ENCODE results near the gene TMEM91.
"Not testable (repeated sequence)": the region's sequence is repeated elsewhere in the genome, so short reads cannot be mapped to it uniquely, and the experiment has no call there.

The TMEM91 gene

DNA sequence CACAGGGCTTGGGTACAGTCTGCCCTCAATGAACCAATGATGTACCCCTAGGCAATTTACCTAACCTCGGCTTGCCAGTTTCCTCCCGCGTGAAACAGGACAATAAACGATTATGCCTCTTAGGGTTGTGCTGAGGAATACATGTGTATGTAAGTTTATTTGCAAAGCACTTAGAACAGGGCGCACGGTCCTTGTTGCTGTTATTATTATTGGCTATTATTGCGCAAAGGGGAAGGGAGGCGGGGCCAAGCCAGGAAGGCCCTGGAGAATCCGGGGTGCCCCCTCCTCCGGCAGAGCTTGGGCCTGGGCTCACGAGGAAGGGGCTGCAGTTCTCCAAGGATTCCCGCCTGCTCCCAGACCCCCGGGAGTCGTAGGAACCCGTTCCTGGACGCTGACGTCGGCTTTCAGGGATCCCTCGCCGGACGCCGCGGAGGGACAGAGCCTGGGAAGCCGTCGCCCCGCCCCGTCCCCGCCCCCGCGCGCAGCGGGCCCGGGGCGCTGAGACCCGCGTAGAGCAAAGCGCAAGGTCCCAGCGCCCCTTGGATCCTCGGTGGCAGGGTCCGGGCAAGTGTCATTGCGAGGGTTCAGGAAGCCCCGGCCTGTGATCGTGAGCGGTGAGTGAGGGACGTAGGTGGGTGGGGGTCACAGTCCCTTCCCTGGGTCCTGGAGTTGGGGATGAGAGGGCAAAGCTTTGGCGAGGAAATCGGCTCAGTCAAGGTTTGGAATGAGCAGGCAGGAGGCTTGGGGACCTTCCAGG lies at the start of gene TMEM91:
Gene TMEM91, plus strand, starts transcription at position 293 of the 757 bp plus-strand sequence. CDS start 1,777 bp downstream, outside the sequence.
- DNase-seq (ENCODE audit: low read depth): no peak

DNA sequence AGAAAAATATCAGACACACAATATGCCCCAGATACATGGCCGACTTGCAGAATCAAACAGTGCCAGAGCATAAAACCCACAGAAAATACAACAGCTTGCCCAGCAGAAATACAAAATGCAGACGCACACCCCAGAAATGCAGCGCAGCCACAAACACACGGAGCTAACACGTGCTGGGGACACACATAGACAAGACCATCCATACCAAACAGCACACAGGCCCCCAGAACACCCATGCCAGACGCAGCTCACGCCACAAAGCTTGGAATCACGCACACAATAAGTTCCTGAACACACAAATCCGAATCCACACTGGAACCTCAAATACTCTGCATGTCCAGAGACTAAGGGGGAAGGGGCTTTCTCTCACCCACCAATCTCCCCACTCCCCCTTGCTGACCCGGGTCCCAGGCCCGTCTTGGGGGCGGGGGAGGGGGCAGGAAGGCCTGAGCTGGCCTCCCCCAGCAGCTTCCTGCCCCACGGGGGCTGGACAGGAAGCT lies 49.2 kb upstream of the TMEM91 start:
- no peak for DNase-seq (ENCODE audit: low read depth)

DNA sequence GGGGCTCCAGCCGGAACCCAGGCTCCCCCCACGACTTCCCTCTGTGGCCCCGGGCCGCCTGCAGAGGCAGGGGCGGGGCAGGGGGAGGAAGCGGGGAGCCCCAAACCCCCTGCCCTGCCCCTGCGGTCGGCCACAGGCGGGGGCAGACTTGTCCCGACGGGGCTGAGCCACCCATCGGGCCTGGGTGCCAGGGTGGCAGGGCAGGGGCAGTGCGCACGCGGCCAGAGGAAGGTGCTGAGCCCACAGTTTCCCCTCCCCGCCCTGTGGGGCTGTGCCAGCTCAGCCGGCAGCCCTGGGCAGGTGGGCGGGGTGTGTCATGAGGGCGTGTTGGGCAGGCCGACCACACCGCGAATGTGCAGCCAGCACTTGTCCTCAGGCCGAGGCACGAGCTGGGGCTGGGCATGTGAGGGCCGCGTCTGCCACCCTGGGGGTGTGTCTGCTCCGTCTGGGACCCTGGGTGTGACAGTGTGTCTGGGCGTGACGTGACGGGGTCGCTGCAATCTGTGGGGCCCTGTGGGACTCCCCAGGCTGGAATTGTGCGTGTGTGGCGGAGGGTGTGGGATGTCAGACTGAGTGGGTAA lies 48.7 kb upstream of the TMEM91 start:
- DNase-seq (ENCODE audit: low read depth): no peak

DNA sequence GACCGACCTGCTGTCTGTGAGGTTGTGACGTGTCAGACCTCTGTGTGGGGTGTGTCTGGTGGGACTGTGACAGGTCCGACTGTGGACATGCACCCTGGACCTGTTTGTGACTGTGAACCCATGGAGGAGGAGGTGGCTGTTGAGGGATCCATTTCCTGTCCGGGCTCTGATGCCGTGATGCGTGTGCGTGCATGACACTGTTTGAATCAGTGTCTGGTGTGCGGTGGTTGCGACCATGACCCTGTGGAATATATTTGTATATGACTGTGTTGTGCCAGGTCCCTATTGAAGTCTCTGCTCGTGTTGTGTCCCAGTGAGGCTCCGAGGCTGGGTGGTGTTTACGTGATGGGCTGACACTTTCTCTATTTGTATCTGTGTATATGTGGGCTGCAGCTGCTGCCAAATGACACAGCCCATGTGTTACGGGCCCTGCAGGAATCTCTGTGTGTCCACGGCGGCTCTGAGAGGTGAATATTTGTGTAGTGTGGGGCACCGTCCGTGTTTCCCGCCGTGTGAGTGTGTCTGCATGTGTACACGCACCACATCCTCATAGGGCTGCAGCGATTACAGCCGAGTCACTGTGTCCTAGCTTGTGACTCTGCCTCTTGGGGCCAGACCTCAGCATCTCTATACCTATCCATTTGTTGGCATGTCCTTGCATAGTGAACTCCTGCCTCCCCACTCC lies 48.0 kb upstream of the TMEM91 start:
- DNase-seq (ENCODE audit: low read depth): no peak

DNA sequence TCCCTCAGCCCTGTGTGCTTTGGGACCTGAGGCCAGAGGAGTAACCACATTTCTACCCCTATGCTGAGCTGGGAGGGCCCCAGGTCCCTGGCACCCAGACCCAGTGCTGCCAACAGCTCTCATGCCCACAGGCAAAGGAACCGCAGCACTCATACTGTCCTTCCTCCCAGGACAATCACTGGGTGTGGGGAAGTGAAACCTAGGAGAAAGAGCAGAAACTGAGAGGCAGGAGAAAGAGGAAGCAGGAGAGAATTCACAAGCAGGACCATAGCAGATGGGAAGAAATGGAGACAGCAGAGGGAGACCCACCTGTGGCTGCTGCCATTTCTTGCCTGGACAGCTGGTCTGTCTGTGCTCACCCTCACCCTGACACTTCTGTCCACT lies 47.5 kb upstream of the TMEM91 start:
- no peak for DNase-seq (ENCODE audit: low read depth)

DNA sequence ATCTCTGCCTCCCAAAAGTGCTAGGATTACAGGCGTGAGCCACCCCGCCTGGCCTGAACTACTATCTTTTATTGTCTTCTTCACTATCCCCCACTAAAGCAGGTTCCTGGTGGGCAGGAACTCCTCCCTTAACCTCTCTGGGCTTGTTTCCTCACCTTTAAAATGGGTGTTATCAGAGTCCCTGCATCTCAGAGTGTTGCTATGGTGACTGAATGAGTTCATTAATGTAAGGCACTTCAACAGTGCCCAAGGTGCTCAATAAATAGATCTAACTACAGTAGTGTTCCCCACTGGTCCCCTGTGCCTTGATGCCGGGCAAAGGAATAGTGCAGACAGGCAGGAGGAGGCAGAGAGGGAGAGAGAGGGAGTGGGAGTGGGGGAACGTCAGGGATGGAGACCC lies 45.9 kb upstream of the TMEM91 start:
- no peak for DNase-seq (ENCODE audit: low read depth)

DNA sequence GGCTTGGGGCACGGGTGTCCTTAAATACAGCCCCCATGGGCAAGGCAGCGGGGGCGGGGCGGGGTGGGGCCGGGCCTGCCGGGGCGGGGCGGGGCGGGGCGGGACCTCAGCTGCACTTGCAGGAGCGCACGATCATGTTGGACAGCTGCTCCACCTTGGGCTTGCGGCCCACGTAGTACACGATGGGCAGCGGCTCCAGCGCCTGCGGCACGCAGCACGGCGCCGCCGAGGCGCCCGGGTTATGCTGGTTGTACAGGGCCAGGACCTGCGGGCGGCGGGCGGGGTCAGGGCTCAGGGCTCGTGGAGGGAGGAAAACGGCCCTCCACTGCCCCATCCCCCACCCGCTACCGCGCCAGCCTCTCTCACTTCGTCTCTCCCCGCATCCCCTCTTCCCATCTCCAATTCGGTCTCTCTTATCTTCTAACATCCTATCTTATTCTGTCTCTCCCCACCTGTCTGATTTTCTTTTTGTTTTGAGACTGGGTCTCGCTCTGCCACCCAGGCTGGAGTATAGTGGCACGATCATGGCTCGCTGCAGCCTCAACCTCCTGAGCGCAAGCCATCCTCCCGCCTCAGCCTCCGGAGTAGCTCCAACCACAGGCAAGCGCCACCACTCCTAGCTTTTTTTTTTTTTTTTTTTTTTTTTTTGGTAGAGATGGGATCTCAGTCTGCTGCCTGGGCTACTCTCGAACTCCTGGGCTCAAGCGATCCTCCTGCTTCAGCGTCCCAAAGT lies 45.2 kb upstream of the TMEM91 start:
- DNase-seq (ENCODE audit: low read depth): no peak

DNA sequence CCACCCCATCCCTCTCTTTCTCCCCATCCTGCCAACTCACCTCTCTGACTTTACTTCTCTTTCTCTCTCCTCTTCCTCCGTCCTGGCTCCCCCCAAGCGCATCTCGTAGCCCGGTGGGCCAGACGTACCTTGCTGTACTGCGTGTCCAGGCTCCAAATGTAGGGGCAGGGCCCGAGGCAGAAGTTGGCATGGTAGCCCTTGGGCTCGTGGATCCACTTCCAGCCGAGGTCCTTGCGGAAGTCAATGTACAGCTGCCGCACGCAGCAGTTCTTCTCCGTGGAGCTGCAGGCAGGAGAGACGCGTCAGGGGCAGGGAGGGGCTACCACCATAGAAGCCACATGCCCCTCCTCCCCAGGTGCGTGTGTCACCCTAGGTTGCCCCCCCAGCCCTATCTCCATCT lies 44.3 kb upstream of the TMEM91 start:
- no peak for DNase-seq (ENCODE audit: low read depth)

DNA sequence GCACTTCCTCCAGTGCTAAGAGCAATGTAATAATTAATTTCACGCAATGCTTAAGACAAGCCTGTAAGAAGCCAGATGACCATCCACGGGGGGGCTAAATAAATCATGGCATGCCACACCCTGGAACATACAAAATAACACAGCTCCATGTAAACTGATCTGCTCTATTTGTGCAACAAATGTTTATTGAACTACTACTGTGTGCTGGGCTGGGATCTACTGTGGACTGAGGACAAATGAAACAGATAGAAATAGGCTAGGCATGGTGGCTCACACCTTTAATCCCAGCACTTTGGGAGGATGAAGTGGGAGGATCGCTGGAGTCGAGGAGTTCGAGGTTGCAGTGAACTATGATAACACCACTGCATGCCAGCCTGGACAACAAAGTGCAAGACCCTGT lies 43.9 kb upstream of the TMEM91 start:
- no peak for DNase-seq (ENCODE audit: low read depth)

DNA sequence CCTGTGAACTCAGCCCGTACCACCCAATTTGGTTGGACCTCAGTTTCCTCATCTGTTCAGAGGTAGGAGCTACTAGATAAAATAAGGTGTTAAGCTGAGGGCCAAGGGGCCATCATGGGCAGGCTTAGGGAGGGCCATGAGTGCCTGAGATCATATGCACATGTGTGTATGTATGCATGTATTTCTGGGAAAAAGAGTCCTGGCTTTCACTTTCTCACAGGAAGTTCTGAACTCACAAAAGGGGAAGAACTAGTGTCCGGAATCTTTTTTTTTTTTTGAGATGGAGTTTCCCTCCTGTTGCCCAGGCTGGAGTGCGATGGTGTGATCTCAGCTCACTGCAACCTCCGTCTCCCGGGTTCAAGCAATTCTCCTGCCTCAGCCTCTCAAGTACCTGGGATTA lies 41.5 kb upstream of the TMEM91 start:
- no peak for DNase-seq (ENCODE audit: low read depth)

DNA sequence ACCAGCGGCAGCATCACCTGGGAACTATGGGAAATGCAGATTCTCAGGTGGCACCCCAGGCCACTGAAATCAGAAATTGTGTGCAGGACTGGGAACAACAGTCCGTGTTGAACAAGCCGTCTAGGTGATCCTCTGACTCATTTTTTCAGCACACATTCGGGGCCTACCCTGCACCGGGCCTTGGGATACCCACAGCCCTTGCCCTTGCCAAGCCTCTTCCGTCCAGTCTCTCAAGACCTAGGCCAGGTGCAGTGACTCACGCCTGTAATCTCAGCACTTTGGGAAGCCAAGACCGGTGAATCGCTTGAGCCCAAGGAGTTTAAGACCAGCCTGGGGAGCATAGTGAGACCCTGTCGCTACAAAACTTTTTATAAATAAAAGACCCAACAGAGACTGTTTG lies 40.9 kb upstream of the TMEM91 start:
- DNase-seq (ENCODE audit: low read depth): no peak

DNA sequence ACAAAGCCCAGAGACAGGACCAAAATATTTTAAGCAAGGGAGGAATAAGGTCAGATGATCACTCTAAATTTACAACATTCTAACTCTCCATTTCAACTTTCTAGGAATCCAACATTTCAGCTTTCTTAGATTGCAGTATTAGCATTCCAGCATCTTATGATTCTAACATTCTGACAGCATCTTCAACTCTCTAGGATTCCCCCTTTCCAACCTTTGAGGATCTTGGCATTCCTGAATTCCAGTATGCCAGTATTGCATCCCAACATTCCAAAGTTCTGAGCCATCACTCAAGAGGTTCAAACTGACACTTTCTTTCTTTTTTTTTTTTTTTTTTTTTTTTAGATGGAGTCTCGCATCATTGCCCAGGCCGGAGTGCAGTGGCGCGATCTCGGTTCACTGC lies 36.4 kb upstream of the TMEM91 start:
- no peak for DNase-seq (ENCODE audit: low read depth)

DNA sequence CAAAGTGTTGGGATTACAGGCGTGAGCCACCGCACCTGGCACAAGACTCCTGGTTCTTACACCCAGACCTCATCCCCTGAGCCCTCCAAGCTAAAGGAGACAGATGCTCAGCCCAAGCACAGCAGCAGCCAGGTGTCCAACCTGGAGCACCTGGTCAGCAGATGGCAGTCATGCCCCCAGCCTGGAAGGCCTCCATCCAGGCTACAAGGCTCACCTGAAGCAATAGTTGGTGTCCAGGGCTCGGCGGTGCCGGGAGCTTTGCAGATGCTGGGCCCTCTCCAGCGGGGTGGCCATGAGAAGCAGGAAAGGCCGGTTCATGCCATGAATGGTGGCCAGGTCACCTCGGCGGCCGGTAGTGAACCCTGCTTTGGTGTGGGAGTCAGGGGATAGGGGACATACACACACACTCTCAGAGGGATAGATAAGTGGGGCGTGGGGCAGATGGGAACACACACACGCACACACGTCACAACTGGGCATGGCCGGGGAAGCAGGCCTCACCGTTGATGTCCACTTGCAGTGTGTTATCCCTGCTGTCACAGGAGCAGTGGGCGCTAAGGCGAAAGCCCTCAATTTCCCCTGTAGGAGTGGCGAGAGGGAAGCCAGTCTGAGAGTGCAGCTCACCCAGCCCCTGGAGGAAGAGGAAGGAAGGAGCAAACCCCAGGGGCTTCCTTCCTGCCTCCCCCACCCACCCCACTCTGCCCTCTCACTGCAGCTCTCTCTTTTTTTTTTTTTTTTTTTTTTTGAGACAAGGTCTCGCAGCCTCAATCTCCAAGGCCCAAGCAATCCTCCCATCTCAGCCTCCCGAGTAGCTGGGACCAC lies 34.5 kb upstream of the TMEM91 start:
- DNase-seq (ENCODE audit: low read depth): no peak

DNA sequence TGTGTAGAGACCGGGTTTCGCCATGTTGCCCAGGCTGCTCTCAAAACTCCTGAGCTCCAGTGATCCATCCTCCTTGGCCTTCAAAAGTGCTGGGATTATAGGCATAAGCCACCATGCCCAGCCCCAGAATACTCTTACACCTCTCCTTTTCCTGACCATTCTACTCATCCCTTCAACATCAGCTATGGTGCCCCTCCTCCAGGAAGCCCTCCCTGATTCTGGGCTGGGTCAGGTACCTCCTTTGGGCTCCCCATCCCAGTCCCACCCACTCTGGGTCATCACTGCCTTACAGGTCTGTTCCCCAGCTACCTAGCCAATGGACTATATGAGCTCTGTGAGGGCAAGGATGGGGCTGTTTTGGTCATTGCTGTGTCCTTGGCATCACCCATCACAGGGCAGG lies 32.2 kb upstream of the TMEM91 start:
- DNase-seq (ENCODE audit: low read depth): no peak

DNA sequence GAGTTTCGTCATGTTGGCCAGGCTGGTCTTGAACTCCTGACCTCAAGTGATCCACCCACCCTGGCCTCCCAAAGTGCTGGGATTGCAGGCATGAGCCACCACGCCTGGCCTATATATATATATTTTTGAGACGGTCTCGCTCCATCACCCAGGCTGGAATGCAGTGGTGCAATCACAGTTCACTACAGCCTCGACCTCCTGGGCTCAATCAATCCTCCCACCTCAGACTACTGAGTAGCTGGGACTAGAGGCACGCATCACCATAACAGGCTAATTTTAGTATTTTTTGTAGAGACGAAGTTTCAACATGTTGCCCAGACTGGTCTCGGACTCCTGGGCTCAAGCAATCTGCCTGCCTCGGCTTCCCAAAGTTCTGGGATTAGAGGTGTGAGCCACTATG lies 29.4 kb upstream of the TMEM91 start:
- DNase-seq (ENCODE audit: low read depth): not testable (repeated sequence)

DNA sequence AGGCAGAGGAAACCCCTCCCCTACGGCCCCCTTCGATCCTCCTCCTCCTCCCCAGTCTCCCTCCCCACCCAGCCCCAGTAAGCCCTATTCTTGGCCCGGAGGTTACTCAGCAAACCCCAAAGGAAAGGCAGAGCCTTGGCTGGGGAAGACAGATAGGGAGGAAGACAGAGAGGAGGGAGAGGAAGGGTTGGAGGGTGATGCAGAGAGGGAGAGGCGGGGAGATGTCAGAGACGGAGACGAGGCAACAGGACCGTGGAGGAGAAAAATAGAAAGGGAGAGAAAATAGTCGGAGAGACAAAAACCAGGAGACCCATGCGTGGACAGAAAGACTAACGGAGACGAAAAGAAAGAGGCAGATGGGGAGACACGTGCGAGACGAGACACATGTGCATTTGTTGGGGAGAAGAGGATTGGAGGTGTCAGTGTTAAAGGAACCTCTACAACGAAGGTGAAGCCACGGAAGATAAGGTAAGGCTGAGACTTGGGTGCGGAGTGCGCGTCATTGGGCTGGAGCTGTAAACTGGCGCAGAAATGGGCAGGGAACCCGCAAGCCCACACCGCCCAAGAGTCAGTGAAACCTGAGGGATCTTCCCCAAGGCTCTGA lies 25.5 kb upstream of the TMEM91 start:
- no peak for DNase-seq (ENCODE audit: low read depth)

DNA sequence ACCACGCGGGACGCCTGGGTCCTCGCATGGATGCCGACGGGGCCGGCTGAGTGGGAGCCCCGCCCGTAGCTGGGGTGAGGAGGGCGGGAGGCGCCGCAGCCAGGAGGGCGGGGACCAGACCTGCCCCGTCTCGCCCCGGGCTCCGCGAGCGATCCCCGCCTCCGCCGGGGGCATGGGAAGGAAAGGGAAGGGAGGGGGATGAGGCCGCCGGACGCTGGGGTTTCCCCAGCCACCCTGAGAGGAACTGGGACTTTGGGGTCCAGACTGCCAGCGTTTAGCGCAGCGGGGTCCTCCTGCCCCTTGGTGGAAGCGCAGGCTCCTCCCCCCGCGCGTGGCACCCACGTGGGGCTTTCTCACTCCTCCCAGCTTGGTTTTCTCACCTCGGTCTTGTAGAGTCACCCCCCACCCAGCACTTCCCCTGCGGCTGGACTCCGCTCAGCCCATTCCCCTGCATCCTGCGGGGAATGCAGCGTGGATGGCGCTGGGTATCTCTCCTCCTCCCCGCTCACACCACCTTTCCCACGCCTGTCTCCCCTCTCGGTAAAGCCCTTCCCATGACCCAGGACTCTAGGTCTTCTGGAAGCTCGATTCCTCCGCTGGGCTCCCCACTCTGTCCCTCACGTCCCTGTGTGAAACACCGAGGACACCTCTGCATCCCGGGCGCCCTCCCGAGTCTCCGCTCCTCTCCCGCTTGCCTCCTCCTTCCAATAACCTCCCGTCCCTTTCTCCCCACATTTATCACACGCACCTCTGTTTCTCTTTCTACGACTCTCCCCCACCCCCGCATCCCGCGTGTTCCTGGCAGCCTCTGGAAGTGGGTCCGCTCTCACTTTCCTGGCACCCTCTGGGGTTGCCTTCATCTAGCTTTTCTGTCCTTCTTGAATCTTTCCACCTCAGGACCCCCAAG lies 24.7 kb upstream of the TMEM91 start:
- no peak for DNase-seq (ENCODE audit: low read depth)

DNA sequence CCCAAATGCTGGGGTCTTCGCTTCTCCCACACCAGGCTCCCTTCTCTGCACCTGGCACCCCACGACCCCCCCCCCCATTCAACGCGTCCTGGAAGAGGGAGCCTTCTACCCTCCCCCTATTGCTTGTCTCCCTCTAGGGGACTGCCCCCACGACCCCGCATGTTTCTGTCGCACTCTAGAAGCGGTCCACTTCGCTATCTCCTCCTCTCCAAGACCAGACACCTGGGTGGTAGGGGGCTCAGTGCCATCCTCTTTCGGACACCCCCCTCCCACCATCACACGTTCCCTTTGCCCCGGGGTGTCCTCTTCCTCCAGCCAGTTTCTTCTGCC lies 24.1 kb upstream of the TMEM91 start:
- no peak for DNase-seq (ENCODE audit: low read depth)

DNA sequence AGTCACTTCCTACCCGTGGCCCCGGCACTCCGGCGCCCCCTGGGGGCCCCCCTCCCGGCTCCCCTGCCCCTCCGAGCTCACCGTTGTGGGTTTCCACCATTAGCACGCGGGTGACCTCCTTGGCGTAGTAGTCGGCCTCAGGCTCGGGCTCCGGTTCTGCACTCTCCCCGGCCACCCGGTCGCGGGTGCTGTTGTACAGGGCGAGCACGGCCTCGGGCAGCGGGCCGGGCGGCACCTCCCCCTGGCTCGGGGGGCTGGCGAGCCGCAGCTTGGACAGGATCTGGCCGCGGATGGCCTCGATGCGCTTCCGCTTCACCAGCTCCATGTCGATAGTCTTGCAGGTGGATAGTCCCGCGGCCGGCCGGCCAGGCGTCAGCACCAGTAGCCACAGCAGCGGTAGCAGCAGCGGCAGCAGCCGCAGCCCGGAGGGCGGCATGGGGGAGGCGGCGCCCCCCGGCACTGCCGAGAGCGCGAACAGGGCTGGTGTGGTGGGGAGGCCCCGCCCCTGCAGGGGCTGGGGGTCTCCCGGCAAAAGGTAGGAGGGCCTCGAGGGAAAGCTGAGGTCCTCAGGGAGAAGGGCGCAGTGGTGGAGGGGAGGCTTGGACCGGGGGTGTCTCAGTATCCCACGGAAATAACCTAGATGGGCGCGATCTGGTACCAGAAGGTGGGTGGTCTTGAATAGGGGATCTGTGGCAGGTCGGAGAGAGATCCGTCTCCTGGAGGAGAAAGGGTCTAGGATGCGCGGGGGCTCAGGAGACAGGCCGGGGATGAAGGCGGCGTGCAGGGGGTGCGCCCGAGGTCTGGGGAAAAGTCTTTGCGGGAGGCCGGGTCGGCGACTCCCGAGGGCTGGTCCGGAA lies 23.5 kb upstream of the TMEM91 start:
- DNase-seq (ENCODE audit: low read depth): no peak

Measured in non-pigmented ciliary epithelial cell (primary cell).